ENCODE measurements around the gene LSMEM2.
A peak's percentile ranks its signal among the peaks of the same experiment; 100 is the strongest.

GRCh38 chr3:50246517-50246954 is 32.4 kb upstream of the LSMEM2 start:
- TF ChIP-seq ZNF274 (IDR thresholded peaks at IDR 0.05; ENCODE audit: borderline replicate concordance, low read depth, low read length) (no peak), CTCF (IDR thresholded peaks at IDR 0.05 in 2 of 3, conservative IDR thresholded peaks at IDR 0.05 in 1 of 3; ENCODE audit: insufficient read depth in 2 of 3, low read depth in 1 of 3, low read length in 3 of 3) (peak in 1 of 3 experiments; percentile 14; a peak in 1 of 6 replicates), MAFG (tag; conservative IDR thresholded peaks at IDR 0.05) (no peak), PATZ1 (CRISPR knock-in tag; IDR thresholded peaks at IDR 0.05; ENCODE audit: borderline replicate concordance) (no peak), ZNF232 (CRISPR knock-in tag; IDR thresholded peaks at IDR 0.05) (no peak), RAD51 (IDR thresholded peaks at IDR 0.05; ENCODE audit: borderline replicate concordance, low read depth) (no peak), POLR2AphosphoS5 (IDR thresholded peaks at IDR 0.05; ENCODE audit: control insufficient read depth, insufficient read depth, low read depth, low read length) (no peak), EZH2 (IDR thresholded peaks at IDR 0.05; ENCODE audit: borderline replicate concordance, low read depth, low read length) (no peak), TCF3 (CRISPR knock-in tag; IDR thresholded peaks at IDR 0.05) (no peak), CBX5 (IDR thresholded peaks at IDR 0.05; ENCODE audit: borderline replicate concordance, low read depth) (no peak), ZNF12 (CRISPR knock-in tag; IDR thresholded peaks at IDR 0.05) (no peak), USF2 (CRISPR knock-in tag; IDR thresholded peaks at IDR 0.05) (no peak), CHD4 (IDR thresholded peaks at IDR 0.05; ENCODE audit: insufficient read depth, insufficient replicate concordance, low read depth, low read length, poor library complexity, severe bottlenecking) (no peak)
